DND-41 (cell line): Measurements from ENCODE around the gene CAMK2N2.
A peak's percentile ranks its signal among the peaks of the same experiment; 100 is the strongest.

ENCODE experiments used
- EZH2 ChIP-seq: IDR thresholded peaks from 3 replicates; pipeline ENCODE4 v1.6.1; 2012; ENCODE audit warnings: borderline replicate concordance, low read depth, mild to moderate bottlenecking, moderate library complexity, low read length, inconsistent platforms; ENCODE audit not compliant: severe bottlenecking
- TF ChIP-seq, protein P1 (sequence below): IDR thresholded peaks from 2 replicates; pipeline ENCODE4 v1.5.1; 2012; ENCODE audit warnings: borderline replicate concordance, low read length, moderate library complexity, mild to moderate bottlenecking; ENCODE audit not compliant: poor library complexity, severe bottlenecking; ENCODE audit errors: extremely low read depth

DNA sequence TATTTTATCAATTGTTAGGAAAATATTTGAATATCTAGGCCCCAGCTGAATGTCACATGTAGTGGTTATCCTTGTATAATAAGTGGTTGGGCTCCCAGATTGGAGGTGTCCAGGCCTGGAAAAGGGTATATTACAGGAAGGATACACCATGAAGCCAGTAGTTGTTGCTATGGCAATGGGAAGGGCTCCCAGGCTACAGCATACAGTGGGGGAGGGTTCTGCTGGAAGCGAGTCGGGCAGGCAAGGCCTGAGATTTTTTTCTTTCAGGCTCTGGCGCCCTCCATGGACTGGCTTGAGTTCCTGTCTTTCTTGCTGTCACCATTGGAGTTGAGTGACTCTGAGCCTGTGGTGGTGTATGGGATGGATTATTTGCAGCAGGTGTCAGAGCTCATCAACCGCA, 23.3 kb upstream of the CAMK2N2 start:
- TF ChIP-seq, protein P1, sequence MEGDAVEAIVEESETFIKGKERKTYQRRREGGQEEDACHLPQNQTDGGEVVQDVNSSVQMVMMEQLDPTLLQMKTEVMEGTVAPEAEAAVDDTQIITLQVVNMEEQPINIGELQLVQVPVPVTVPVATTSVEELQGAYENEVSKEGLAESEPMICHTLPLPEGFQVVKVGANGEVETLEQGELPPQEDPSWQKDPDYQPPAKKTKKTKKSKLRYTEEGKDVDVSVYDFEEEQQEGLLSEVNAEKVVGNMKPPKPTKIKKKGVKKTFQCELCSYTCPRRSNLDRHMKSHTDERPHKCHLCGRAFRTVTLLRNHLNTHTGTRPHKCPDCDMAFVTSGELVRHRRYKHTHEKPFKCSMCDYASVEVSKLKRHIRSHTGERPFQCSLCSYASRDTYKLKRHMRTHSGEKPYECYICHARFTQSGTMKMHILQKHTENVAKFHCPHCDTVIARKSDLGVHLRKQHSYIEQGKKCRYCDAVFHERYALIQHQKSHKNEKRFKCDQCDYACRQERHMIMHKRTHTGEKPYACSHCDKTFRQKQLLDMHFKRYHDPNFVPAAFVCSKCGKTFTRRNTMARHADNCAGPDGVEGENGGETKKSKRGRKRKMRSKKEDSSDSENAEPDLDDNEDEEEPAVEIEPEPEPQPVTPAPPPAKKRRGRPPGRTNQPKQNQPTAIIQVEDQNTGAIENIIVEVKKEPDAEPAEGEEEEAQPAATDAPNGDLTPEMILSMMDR: peak; percentile 48
- no peak for TF ChIP-seq EZH2
